Fibroblast of skin of left biceps (primary cell): ENCODE results near the gene TERB1.

Experiments
- DNase-seq, 2 experiments: peaks; one replicate each; pipeline ENCODE4 v3.0.0-alpha.2; 2013; ENCODE audit warnings: low read depth in 2 of 2

Gene TERB1, protein sequence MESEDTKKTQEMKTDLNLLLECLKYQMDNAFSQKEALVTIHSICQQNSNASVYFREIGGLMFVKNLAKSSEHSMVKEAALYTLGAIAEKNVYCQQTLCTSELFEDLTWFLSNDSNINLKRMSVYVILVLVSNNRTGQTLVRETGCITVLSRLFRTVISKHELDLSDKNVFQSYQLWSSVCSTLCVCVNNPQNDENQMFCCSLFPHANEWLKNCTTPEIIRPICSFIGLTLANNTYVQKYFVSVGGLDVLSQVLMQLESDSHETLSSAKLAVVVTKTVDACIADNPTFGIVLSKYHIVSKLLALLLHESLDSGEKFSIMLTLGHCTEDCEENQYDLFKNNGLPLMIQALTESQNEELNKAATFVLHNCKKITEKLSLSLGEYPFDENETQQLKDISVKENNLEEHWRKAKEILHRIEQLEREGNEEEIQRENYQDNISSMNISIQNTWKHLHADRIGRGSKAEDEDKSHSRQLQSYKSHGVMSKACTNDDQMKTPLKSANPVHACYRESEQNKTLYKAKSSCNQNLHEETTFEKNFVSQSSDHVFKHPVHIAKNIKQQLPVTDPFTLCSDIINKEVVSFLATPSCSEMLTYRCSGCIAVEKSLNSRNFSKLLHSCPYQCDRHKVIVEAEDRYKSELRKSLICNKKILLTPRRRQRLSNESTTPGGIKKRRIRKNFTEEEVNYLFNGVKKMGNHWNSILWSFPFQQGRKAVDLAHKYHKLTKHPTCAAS

DNA sequence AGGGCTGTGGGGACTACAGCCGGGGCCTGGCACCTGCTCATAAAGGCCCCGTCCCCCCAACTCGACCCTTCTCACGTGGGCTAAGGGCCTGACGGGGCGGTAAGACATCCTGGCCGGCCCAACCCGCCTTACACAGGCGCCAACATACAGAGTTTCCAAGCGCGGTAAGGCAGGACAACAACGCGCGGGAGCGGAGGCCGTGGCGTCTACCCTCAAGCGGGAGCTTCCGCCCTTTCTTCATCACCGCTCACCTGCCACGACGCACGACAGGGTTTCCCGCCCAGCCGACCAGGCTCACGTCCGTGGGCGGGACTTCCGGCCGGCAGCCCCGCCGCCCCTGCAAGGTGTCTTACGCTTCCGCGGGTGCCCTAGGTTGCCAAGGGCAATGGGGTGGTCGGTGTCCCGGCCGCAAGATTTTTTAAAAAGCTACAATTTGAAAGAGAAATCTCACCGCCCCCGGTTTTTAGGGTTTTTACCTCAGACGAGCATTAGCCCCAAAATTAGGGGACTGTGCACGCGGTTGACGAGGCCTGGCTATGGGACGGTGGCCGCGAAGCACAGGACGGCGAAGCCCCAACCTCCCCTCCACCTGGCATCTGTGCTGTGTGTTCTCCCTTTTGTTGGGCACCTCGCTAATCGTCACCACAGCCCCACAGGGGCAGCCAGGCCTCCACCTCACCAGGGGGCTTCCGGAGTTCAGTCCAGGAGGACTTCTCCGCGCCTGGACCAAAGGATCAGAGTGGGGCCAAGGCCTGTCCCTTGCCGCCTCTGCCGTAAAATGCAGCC lies at the start of gene TERB1:
Gene TERB1, minus strand, starts transcription at position 265 of the 786 bp plus-strand sequence. CDS start 4,786 bp downstream, outside the sequence.
- no peak for DNase-seq

DNA sequence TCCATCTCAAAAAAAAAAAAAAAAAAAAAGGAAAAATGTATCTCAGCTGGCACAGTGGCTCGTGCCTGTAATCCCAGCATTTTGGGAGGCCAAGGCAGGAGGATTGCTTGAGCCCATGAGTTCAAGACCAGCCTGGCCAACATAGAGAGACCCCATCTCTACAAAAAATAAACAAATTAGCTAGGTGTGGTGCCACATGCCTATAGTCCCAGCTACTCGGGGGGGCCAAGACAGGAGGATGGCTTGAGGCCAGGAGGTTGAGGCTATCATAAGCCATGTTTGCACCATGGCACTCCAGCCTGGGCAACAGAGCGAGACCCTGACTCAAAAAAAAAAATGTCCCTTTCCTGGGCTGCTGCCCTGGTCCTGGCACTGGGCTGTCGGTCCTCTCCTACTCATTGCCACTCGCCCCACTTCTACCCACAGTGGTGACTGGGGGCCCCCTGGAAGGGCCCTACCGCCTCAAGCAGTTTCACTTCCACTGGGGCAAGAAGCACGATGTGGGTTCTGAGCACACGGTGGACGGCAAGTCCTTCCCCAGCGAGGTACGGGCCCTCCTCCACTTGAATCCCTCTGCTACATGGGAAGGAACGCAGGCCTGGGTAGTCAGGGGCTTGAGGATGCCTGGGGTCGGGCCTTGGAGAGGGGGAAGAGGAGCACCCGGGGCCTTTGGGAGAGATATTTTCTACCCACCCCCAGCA lies 48.9 kb upstream of the TERB1 start:
- DNase-seq, result no peak

DNA sequence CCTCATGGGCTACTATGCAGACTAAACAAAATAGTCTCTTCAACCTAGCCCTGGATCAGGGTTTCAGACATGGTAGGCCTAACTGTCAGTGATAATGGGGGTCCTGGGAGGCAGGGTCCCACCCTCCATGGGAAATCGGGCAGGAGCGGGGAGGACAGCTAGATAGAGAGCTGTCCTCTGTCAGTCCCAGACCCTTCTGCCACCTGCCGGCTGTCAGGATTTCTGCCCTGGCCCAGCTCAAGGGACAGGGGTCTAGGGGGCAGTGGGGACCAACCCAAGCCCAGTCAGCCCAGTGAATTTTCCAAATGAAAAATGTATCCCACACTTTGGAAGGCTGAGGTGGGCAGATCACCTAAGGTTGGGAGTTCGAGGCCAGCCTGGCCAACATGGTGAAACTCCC lies 48.2 kb upstream of the TERB1 start:
- DNase-seq, result no peak

DNA sequence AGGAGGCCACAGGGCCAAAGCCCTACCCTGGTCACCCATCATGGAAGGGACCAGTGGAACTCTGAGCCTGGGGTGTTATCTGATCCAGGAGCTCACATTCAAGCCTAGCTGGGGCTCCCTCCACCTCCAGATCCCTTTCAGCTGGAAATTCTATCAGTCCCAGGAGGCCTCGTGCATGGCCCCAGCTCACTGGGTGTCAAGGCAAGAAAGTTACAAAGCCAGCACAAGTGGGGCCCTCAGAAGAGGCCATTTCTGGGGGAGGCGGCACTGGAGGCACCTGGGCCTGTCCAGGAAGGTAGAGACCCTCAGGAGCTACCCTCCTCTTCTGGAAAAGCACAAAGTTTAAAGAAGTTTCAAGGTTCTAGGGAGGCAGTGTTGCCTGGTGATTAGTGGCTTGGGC lies 47.6 kb upstream of the TERB1 start:
- no peak for DNase-seq

DNA sequence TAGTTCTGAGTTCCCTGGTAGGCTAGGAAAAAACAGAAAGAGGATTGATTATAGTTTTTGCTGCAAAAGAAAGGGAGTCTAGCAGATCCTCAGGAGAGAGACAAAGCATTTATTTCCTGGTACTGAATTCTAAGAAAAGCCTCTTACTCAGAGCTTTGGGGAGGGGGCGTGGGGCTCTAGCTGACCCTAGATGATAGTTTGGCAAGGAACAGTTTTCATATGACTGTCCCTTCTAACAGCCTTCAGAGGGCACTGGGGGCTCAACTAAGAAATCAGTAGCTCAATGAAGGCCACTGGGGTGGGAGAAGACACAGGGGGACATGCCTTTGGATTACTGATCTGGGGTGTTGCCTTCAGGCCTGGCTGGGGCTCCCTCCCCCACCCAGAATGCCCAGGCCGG lies 46.8 kb upstream of the TERB1 start:
- no peak for DNase-seq

DNA sequence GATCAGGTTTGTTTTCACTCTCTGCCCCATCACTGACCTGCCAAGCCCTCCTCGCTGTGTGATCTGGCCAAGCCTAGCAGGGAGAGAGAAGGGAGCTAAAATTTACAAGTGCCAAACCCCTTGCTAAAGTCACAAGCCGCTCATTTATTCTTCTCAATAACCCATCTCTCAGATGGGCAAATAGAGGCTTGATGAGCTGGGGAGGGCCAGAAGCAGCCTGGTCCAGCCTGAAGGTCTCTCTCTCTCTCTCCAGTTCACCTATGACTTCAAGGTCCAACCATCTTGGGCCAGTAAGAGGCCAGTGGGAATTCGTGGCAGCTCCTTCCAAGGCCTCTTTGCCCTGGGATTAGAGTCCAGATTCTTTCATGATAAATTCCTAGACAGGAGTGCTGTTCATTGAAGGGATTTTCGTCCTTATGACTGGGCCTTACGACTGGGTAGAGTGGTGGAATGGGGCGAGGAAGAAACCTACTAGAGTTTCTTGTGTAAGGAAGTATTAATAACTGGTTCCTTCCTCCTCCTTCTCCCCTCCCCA lies 46.2 kb upstream of the TERB1 start:
- no peak for DNase-seq

DNA sequence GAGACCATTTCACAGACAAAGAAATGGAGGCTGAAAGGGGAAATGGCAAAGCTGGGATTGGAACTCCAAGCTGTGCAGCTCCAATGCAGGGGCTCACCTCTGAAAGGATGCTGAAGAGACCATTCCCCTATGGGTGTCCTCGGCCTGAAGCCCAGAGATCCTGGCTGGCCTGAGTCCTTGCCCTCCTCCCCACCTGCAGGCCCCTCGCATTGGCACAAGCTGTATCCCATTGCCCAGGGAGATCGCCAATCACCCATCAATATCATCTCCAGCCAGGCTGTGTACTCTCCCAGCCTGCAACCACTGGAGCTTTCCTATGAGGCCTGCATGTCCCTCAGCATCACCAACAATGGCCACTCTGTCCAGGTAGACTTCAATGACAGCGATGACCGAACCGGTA lies 45.4 kb upstream of the TERB1 start:
- DNase-seq, result no peak

DNA sequence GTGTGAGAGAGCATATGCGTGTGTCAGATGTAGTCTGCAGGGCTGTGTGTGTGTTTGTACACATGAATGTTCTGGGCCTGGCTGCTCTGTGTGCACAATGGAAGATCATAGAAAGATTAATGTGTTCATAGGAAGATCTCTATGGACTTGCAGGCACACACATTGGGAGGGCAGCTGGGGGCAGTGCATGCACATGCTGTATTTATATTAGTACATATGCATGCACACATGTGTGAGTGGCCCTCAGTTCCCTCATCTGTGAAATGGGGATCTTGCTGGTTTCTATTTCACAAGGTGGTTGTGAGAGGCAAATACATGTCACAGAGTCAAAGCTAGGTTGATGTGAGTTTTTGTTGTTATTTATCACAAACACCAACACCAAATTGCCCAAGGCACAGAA lies 44.9 kb upstream of the TERB1 start:
- DNase-seq, result no peak

DNA sequence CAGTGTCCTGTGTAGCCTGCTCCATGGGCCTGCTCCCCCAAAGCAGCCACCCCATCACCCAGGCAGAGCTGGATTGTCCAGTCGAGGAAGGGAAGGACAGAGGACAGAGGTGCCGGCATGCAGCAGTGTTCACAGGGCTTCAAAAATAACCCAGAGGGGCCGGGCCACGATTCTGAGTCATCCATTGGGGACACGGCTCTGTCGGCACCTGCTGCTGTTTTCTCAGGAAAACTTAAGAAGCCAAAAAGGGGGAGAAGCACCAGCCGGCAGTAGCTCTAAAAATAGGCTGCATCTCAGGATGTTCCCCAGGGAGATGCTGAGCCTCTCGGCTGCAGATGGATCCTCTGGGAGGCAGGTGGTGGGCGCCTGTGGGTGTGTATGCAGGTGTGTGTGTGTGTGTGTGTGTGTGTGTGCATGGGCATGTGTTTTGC lies 44.4 kb upstream of the TERB1 start:
- no peak for DNase-seq

DNA sequence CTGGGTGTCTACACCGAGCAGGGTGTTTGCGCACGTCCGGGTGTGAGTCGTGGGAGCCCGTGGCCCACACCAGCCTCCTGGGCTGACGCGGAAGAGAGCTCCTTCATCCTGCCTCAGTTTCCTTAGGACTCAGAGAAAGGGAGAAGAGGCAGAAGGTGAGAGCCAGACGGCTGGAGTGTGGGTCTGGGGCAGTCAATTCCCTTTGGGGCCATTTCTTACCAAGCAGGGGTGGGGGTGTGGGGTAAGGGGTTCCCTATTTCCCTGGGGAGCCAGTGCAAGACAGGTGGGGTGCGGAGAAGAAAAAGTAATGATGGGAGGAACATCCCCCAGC lies 43.7 kb upstream of the TERB1 start:
- DNase-seq, result no peak

DNA sequence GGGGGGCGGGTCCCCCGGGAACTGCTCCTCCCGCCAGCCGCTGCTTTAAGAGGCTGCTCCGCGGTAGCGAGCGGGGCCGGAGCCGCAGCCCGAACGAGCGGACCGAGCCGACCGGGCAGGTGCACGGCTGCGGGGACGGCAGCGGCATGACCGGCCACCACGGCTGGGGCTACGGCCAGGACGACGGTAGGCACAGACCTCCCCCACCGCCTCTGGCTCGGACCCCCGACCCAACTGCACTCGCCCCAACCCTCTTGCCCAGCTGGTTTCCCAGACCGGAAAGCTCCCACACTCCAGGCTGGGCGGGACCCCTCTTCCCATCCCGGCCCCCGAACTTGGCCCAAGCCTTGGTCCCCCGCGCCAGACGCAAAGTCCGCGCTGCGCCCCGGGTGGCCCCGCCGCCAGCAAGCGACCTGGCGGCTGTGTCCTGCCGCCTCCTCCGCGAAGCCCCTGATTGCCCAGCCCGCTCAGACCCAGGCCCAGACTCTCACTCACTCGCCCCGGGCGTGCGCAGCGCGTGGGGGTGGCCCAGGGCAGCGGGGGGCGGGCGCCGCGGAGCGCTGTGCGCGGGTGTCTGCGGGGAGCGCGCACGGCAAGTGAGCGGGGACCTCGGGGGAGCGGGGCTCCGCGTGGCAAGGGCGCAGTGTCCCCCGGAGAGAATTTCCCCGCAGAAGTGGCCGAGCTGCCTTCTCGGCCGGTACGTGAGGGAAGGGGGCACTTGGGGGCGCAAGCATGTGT lies 43.1 kb upstream of the TERB1 start, which contains the start of gene CA7:
Gene CA7, plus strand, starts transcription at position 73 of the 738 bp plus-strand sequence. Its CDS starts 74 bp downstream, at position 147.
- no peak for DNase-seq

DNA sequence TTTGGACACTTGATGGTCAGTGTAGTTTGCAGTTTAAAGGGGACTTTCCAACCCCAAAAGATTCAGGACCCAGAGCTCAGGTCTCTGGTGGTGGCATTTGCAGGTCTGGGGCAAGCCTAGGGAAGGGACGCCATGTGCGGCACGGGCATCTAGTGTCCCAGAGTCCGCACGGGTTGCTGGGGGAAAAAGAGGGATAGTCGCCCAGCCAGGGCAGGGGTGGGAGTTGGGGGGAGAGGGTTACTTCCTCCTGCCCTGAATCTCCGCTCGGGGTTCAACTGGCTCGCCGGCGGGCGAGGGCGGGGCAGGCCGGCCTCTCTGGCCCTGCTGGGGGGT lies 42.6 kb upstream of the TERB1 start:
- DNase-seq, result no peak

DNA sequence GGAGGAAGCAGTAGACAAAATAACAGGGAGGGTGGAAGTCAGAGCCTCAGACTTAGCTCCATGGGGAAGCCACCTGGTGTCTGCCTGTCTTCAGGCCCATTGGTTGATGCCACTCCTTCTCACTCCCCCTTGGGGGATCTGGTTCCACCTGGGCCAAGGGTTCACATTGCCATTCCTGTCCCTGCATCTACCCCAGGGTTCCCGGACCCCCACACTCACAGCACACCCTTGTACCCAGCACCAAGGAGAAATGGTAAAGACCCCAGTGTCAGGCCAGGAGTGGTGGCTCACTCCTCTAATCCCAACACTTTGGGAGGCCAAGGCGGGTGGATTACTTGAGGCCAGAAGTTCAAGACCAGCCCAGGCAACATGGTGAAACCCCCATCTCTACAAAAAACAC lies 41.8 kb upstream of the TERB1 start:
- DNase-seq, result no peak

DNA sequence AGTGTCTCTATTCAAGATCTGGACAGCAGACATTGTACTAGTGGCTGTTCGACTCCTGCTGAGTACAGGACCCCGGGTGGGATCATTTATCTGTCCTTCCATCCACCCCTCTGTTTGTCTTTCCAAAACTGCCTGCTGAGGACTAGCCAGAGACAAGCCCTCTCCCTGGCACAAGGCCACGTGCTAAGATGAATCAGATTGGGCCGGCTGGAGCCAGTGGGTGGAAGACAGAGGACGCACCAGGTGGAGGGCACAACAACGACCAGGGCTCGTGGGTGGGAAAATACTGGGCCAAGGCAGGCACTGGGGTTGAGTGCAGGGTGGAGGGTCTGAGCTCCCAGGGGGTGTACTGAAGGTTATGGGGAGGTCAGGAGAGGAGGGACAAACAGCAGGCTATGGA lies 41.4 kb upstream of the TERB1 start:
- no peak for DNase-seq

DNA sequence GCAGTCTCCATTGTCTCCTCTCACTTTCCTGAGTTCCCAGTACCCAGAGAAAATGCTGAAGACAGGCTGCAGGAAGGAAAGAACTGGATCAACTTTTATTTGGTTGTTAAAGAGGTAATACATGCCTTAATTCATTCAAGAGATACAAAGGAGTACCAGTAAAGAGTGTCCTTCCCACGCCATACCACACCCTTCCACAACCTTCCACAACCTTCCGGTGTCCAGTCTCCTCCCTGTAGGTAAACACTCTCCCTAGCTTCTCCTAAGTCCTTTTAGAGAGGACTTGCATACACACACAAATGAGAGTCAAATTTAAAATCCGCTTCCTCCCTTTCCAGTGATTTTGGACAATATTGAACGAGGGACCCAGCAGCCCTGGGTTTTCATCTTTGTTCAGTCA lies 40.0 kb upstream of the TERB1 start:
- DNase-seq, result no peak

DNA sequence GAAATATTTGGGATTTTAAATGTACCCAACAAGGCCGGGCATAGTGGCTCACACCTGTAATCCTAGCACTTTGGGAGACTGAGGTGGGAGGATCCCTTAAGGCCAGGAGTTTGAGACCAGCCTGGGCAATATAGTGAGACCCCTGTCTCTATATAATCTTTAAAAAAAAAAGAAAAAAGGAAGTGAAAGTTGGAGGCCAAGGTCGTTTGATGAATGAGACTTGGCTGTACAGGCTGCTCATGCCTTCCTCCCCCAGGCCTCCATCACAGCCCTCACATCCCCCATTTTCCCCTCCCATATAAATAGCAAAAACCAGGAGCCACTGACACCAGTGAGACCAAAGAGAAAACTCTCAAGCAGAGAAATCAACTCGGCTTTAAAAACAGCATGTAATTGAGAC lies 39.5 kb upstream of the TERB1 start:
- no peak for DNase-seq

DNA sequence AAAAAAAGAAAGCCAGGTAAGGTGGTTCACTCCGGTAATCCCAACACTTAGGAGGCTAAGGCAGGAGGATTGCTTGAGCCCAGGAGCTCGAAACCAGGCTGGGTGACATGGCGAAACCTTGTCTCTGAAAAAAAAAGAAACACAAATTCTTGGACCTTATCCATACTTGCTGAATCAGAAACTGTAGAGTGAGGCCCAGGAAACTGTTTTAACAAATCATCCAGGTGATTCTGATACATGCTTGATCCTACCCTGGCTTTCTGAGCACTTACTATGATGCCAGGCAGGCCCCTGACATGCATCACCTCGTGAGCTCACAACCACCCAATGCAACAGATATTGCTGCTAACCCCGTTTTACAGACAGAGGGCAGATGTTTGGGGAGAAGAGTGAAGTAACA lies 33.4 kb upstream of the TERB1 start:
- DNase-seq, result no peak

DNA sequence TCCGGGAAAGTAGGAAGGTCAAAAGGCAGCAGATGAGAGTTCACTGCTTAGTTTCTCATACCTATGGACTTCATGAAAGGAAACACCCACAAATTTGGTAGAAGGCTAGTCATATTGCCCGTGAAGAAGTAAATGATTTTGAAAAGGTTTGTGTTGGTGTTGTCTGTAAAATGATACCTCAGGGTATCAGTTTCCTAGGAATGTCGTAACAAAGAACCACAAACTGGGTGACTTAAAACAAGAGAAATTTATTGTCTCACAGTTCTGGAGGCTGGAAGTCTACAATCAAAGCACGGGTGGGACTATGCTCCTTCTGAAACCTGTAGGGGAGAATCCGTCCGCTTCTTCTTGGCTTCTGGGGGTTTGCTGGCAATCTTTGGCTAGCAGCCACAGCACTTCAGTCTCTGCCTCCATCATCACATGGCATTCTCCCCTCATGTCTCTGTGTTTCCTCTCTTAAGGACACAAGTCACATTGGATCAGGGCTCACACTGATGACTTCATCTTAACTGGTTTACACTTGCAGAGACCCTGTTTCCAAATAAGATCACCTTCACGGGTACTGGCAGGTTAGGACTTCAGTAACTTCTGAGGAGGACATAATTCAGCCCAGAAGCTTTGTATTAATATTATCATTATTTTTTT lies 31.4 kb upstream of the TERB1 start:
- peak in 1 of 2 experiments; percentile 5 for DNase-seq

DNA sequence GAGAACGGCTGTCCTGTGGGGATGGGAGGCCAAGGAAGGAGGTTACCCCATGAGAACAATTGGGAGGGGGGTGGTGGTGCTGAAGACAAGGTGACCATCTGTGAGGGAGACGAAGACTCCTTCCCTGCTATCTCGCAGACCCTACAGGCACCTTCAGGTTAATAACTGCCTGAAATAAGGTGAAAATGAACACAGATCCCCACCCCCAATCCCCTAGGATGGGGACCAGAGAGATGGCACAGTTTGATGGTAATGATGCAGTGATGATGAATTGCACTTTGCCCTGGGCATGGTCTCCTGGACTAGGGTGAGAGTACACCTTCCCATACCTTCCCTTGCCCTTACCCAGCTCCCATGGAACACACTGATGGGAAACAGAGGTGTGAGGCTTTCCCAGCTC lies 30.8 kb upstream of the TERB1 start:
- no peak for DNase-seq
